GM10266 (cell line): ENCODE results near the gene MAPKBP1.

Experiments
- DNase-seq: peaks from one replicate; pipeline ENCODE4 v3.0.0; 2012; ENCODE audit errors: extremely low spot score
- CTCF ChIP-seq: IDR thresholded peaks from 2 replicates; pipeline ENCODE4 v1.5.1; 2012; ENCODE audit warnings: mild to moderate bottlenecking, low read depth; ENCODE audit not compliant: control insufficient read depth, insufficient read depth; ENCODE audit errors: missing control alignments

The MAPKBP1 gene

GRCh38 chr15:41813426-41813825 is 39.1 kb downstream of the MAPKBP1 start:
- no peak for TF ChIP-seq CTCF
- DNase-seq, result no peak

GRCh38 chr15:41814534-41814933 is 40.2 kb downstream of the MAPKBP1 start:
- no peak for TF ChIP-seq CTCF
- DNase-seq, result no peak

GRCh38 chr15:41816788-41817187 is 42.5 kb downstream of the MAPKBP1 start:
- DNase-seq, result no peak
- no peak for TF ChIP-seq CTCF

GRCh38 chr15:41817327-41817726 is 43.0 kb downstream of the MAPKBP1 start:
- DNase-seq, result no peak
- TF ChIP-seq CTCF, result no peak

GRCh38 chr15:41817781-41818180 is 43.5 kb downstream of the MAPKBP1 start:
- no peak for TF ChIP-seq CTCF
- DNase-seq, result no peak

- TF ChIP-seq CTCF, result no peak
- no peak for DNase-seq
Measured at GRCh38 chr15:41819455-41820050, 45.3 kb downstream of the MAPKBP1 start.

- no peak for TF ChIP-seq CTCF
Measured at GRCh38 chr15:41820791-41821423, 46.6 kb downstream of the MAPKBP1 start.

More at GRCh38 chr15:41820791-41821423, 46.6 kb downstream of the MAPKBP1 start:
- DNase-seq, result no peak
